ENCODE results near the gene FSTL3. TPM values are rescaled to one million over a fixed set of nuclear protein-coding genes. Genes with fewer than 3 reads are reported as not detected.
A peak's percentile ranks its signal among the peaks of the same experiment; 100 is the strongest.

The FSTL3 gene
- total RNA-seq, 1 experiment from 2014 or later, result 32.5 TPM

DNA sequence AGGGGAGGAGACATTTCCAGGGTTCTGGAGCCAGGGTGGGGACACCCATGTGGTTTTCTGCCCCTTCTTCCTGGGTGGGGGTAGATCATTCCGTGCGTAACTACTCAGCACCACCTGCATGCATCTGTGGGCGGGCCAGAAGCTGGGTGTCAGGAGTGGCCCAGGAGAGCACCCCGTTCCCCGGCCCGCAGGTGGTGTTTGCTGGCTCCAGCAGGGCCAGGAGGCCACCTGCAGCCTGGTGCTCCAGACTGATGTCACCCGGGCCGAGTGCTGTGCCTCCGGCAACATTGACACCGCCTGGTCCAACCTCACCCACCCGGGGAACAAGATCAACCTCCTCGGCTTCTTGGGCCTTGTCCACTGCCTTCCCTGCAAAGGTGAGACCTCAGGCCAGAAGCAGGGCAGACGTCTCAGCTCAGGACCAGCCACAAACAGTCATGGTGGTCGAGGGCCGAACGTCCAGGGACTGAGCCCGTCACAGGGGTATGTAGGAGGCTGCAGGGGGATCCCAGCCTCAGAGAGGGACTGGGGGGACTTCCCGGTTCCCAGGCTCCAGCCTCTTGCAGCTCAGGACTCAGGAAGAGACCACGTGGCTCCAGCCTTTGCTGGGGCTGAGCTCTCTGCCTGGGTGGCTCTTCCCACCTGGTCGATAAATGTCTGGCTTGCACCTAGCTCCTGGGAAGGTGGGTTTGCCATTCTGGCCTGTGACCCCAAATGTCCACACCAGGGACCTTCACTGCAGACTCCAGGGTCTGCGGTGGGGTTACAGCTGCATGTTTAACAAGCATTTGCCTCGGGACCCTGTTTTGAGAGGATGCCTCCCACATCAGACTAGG, 1.6 kb downstream of the FSTL3 start:
- TF ChIP-seq, protein P1, sequence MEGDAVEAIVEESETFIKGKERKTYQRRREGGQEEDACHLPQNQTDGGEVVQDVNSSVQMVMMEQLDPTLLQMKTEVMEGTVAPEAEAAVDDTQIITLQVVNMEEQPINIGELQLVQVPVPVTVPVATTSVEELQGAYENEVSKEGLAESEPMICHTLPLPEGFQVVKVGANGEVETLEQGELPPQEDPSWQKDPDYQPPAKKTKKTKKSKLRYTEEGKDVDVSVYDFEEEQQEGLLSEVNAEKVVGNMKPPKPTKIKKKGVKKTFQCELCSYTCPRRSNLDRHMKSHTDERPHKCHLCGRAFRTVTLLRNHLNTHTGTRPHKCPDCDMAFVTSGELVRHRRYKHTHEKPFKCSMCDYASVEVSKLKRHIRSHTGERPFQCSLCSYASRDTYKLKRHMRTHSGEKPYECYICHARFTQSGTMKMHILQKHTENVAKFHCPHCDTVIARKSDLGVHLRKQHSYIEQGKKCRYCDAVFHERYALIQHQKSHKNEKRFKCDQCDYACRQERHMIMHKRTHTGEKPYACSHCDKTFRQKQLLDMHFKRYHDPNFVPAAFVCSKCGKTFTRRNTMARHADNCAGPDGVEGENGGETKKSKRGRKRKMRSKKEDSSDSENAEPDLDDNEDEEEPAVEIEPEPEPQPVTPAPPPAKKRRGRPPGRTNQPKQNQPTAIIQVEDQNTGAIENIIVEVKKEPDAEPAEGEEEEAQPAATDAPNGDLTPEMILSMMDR (IDR thresholded peaks at IDR 0.05), result no peak
- no peak for TF ChIP-seq POLR2AphosphoS5 (IDR thresholded peaks at IDR 0.05; ENCODE audit: low read depth, low read length)
- in situ Hi-C loops (cut with HindIII; ENCODE audit: low pct_unique_long_range_greater_than_20kb, low sequenced_read_pairs) (no loop called here), intact Hi-C loops (cut with micrococcal nuclease; ENCODE audit: unreplicated experiment) (no loop called here)
- peak; percentile 5; the same call in 1 of the 2 replicates for ATAC-seq
- H3K27me3 ChIP-seq (ENCODE audit: control insufficient read depth, insufficient read depth, low read length), result no peaks in the 10 kb centered on the region
- H3K27ac ChIP-seq (ENCODE audit: low read length), result peak overlapping the region; percentile 66
- H3K4me3 ChIP-seq (ENCODE audit: low read depth in 2 of 2, low read length in 2 of 2), result peak overlapping the region; percentile 4 to 27; a peak in 2 of 4 replicates
- BruUV-seq (replicated peaks), result TSS peak; percentile 92
- peaks cover 22% of the 10 kb centered on the region for H3K4me1 ChIP-seq (ENCODE audit: control insufficient read depth, insufficient read depth, low read length)
- no peak for DNase-seq (ENCODE audit: low read depth, low spot score)
- ChIA-PET CTCF (interaction anchor here (0.6 to 0.7 kb wide), 5 partner anchors 21 to 245 kb away, joined by 3 to 4 read pairs (median 3); no protein-coding TSS in a partner anchor), POLR2A (interaction anchor here (0.6 to 0.9 kb wide), 2 partner anchors 26 to 74 kb away, joined by 3 to 5 read pairs; no protein-coding TSS in a partner anchor)
- no peaks in the 10 kb centered on the region for H3K36me3 ChIP-seq (ENCODE audit: control insufficient read depth, insufficient read depth, low read length)
- no peaks in the 10 kb centered on the region for H3K9me3 ChIP-seq (ENCODE audit: control insufficient read depth, insufficient read depth, low read depth, low read length)

DNA sequence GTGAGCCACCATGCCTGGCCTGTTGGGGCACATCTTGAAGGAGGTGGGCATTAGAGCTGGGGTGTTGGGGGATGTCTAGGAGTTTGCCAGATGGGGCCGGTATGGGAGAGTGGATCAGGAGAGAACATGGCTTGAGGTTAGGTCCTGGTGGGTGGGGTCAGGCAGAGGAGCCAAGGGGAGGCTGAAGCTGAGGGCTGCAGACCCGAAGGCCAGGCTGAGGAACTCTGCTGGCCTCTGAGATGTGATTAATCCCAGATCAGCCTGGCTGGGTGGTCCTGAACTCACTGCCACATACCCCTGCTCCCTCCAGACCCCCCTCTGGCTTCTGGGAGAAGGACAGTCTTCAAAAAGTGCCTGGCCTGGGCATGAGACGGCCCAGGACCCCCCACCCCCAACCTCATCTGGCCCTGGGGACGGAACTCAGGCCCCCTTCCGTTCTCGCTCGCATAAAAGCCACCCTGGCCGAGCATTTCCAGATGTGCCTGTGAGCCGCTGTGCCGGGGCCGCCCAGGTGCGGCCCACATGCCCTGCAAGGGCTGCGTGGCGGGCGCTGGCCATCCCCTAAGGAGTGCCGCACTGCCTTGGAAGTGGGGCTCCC, 2.7 kb downstream of the FSTL3 start:
- ATAC-seq (no peak), DNase-seq (ENCODE audit: low read depth, low spot score) (no peak)
- Histone ChIP-seq H3K4me3 (ENCODE audit: low read depth in 2 of 2, low read length in 2 of 2) (peak overlapping the region; percentile 47 to 65), H3K27me3 (ENCODE audit: control insufficient read depth, insufficient read depth, low read length) (no peaks in the 10 kb centered on the region), H3K4me1 (ENCODE audit: control insufficient read depth, insufficient read depth, low read length) (peaks cover 22% of the 10 kb centered on the region), H3K27ac (ENCODE audit: low read length) (peak overlapping the region; percentile 54; the same call in 1 of the 2 replicates), H3K9me3 (ENCODE audit: control insufficient read depth, insufficient read depth, low read depth, low read length) (no peaks in the 10 kb centered on the region), H3K36me3 (ENCODE audit: control insufficient read depth, insufficient read depth, low read length) (no peaks in the 10 kb centered on the region)
- CTCF ChIA-PET, result no interaction called here
- no TSS peak for BruUV-seq (replicated peaks)
- POLR2A ChIA-PET, result no interaction called here
- intact Hi-C loops (cut with micrococcal nuclease; ENCODE audit: unreplicated experiment), result no loop called here
- in situ Hi-C loops (cut with HindIII; ENCODE audit: low pct_unique_long_range_greater_than_20kb, low sequenced_read_pairs), result no loop called here
- TF ChIP-seq, protein P1 (IDR thresholded peaks at IDR 0.05), result no peak
- no peak for TF ChIP-seq REST (IDR thresholded peaks at IDR 0.05; ENCODE audit: insufficient read depth in 1 of 2, low read depth in 2 of 2, low read length in 1 of 2)
- TF ChIP-seq TCF7L2 (IDR thresholded peaks at IDR 0.05; ENCODE audit: low read depth, low read length), result no peak
- no peak for TF ChIP-seq SIN3A (IDR thresholded peaks at IDR 0.05; ENCODE audit: borderline replicate concordance, insufficient read depth, low read depth, low read length)
- TF ChIP-seq POLR2AphosphoS5 (IDR thresholded peaks at IDR 0.05; ENCODE audit: low read depth, low read length), result no peak

Data from Panc1 (cell line).